GDM1 (cell line): Measurements from ENCODE around the gene EVPLL.
"Not testable (repeated sequence)": the region's sequence is repeated elsewhere in the genome, so short reads cannot be mapped to it uniquely, and the experiment has no call there.

Experiments
- DNase-seq: peaks from one replicate; lab custom pipeline; 2025; lab: John Stamatoyannopoulos, UW

EVPLL gene

GRCh38 chr17:18377437-18378204, at the start of gene EVPLL:
Gene EVPLL (plus strand): TSS chr17:18377778. CDS start chr17:18380938, 3,160 bp downstream.
- DNase-seq: peak; percentile 36

GRCh38 chr17:18328643-18329204, 48.9 kb upstream of the EVPLL start:
- DNase-seq: no peak

GRCh38 chr17:18331879-18332278, 45.7 kb upstream of the EVPLL start:
- no peak for DNase-seq

- DNase-seq: no peak
Observed at GRCh38 chr17:18332909-18333489, 44.6 kb upstream of the EVPLL start.

- DNase-seq: not testable (repeated sequence)
Observed at GRCh38 chr17:18338158-18338557, 39.4 kb upstream of the EVPLL start.

- DNase-seq: no peak
Observed at GRCh38 chr17:18339933-18340332, 37.6 kb upstream of the EVPLL start.

GRCh38 chr17:18344021-18344420, 33.6 kb upstream of the EVPLL start:
- DNase-seq: no peak

- no peak for DNase-seq
Observed at GRCh38 chr17:18353541-18353940, 24.0 kb upstream of the EVPLL start.

GRCh38 chr17:18356624-18357023, 21.0 kb upstream of the EVPLL start:
- DNase-seq: no peak

GRCh38 chr17:18360518-18360917, 17.1 kb upstream of the EVPLL start:
- DNase-seq: no peak

- DNase-seq: no peak
Observed at GRCh38 chr17:18361837-18362697, 15.5 kb upstream of the EVPLL start.

GRCh38 chr17:18362698-18363100, 14.9 kb upstream of the EVPLL start:
- DNase-seq: no peak

GRCh38 chr17:18363101-18364049, 14.2 kb upstream of the EVPLL start, which contains the start of gene SHMT1:
Gene SHMT1 (minus strand): TSS chr17:18363550. CDS start chr17:18355981, 7,569 bp downstream.
- peak; percentile 87 for DNase-seq

- DNase-seq: no peak
Observed at GRCh38 chr17:18364166-18364565, 13.4 kb upstream of the EVPLL start.

- no peak for DNase-seq
Observed at GRCh38 chr17:18368946-18369345, 8.6 kb upstream of the EVPLL start.

GRCh38 chr17:18370761-18371160, 6.8 kb upstream of the EVPLL start:
- no peak for DNase-seq

GRCh38 chr17:18371455-18371854, 6.1 kb upstream of the EVPLL start:
- DNase-seq: no peak

GRCh38 chr17:18373181-18373580, 4.4 kb upstream of the EVPLL start:
- DNase-seq: not testable (repeated sequence)

GRCh38 chr17:18374216-18374615, 3.4 kb upstream of the EVPLL start:
- no peak for DNase-seq

GRCh38 chr17:18378205-18378505, 577 bp downstream of the EVPLL start:
- DNase-seq: no peak

GRCh38 chr17:18378614-18379013, 1.0 kb downstream of the EVPLL start:
- not testable (repeated sequence) for DNase-seq
